ENCODE data around the gene CD300A. TPM values are rescaled to one million over a fixed set of nuclear protein-coding genes. Genes with fewer than 3 reads are reported as not detected.

CD300A gene
- total and polyA plus RNA-seq, 2 of the 4 experiments (the other 2 are of a cell fraction): not detected

DNA sequence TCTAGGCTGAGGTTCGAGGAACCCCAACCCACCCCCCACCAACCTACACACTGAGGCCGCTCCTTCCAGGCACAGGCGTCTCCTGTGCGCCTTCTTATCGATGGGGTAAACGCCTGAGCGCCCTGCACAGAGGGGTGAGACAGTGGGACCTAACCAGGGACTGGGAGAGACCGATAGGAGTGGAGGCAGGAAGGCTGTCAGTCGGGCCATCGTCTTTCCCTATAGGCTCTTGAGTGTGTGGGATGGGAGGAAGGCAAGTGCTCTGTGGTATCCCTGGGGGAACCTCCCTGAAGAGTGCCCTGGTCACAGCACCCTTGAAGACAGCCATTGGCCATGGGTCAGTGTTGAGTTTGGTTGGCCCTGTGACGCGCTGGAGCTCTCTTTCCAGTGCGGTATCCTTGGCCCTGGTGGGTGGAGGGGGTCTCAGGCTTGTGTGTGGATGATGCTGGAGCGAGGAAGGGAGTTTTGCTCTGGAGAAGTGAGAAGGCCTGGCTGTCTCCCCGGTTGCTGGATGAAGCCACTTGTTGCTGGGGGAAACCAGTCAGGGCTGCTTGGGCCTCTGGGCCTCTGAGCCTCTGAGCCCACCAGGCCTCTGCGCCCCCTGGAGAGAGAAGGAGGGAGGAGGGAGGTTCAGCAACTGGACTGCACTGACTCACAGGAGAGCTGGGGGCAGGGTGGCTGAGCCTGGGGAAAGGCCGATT is 32.9 kb upstream of the CD300A start:
- TF ChIP-seq SMC3 (IDR thresholded peaks at IDR 0.05; ENCODE audit: low read depth, low read length) (no peak), RFX5 (IDR thresholded peaks at IDR 0.05; ENCODE audit: low read depth, low read length) (no peak), MAZ (IDR thresholded peaks at IDR 0.05; ENCODE audit: borderline replicate concordance, low read depth, low read length) (no peak), FOS (IDR thresholded peaks at IDR 0.05; ENCODE audit: low read depth, low read length) (no peak), CHD1 (IDR thresholded peaks at IDR 0.05; ENCODE audit: low read depth, low read length) (no peak), RAD21 (IDR thresholded peaks at IDR 0.05; ENCODE audit: low read length) (no peak), MXI1 (IDR thresholded peaks at IDR 0.05; ENCODE audit: borderline replicate concordance, low read depth, low read length) (no peak), BHLHE40 (IDR thresholded peaks at IDR 0.05; ENCODE audit: low read depth, low read length) (no peak), CEBPB (IDR thresholded peaks at IDR 0.05; ENCODE audit: low read depth, low read length) (no peak), MAFK (IDR thresholded peaks at IDR 0.05; ENCODE audit: low read depth, low read length) (no peak), POLR2A (IDR thresholded peaks at IDR 0.05; ENCODE audit: low read depth, low read length) (no peak), NFE2L2 (IDR thresholded peaks at IDR 0.05; ENCODE audit: low read depth, low read length) (no peak), RCOR1 (IDR thresholded peaks at IDR 0.05; ENCODE audit: insufficient replicate concordance, low read length) (no peak)
- TF ChIP-seq, protein P1, sequence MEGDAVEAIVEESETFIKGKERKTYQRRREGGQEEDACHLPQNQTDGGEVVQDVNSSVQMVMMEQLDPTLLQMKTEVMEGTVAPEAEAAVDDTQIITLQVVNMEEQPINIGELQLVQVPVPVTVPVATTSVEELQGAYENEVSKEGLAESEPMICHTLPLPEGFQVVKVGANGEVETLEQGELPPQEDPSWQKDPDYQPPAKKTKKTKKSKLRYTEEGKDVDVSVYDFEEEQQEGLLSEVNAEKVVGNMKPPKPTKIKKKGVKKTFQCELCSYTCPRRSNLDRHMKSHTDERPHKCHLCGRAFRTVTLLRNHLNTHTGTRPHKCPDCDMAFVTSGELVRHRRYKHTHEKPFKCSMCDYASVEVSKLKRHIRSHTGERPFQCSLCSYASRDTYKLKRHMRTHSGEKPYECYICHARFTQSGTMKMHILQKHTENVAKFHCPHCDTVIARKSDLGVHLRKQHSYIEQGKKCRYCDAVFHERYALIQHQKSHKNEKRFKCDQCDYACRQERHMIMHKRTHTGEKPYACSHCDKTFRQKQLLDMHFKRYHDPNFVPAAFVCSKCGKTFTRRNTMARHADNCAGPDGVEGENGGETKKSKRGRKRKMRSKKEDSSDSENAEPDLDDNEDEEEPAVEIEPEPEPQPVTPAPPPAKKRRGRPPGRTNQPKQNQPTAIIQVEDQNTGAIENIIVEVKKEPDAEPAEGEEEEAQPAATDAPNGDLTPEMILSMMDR (conservative IDR thresholded peaks at IDR 0.05; ENCODE audit: low read depth, low read length): no peak
- TF ChIP-seq, protein P2, sequence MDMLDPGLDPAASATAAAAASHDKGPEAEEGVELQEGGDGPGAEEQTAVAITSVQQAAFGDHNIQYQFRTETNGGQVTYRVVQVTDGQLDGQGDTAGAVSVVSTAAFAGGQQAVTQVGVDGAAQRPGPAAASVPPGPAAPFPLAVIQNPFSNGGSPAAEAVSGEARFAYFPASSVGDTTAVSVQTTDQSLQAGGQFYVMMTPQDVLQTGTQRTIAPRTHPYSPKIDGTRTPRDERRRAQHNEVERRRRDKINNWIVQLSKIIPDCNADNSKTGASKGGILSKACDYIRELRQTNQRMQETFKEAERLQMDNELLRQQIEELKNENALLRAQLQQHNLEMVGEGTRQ (IDR thresholded peaks at IDR 0.05; ENCODE audit: low read depth, low read length): no peak
- TF ChIP-seq, protein P3, sequence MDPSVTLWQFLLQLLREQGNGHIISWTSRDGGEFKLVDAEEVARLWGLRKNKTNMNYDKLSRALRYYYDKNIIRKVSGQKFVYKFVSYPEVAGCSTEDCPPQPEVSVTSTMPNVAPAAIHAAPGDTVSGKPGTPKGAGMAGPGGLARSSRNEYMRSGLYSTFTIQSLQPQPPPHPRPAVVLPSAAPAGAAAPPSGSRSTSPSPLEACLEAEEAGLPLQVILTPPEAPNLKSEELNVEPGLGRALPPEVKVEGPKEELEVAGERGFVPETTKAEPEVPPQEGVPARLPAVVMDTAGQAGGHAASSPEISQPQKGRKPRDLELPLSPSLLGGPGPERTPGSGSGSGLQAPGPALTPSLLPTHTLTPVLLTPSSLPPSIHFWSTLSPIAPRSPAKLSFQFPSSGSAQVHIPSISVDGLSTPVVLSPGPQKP (IDR thresholded peaks at IDR 0.05; ENCODE audit: borderline replicate concordance, low read depth, low read length): no peak
- H3K4me1 ChIP-seq (ENCODE audit: control insufficient read depth, insufficient read depth, low read length): no peaks in the 10 kb centered on the region
- no peak overlapping the region for H3K23ac ChIP-seq (ENCODE audit: low read depth, low read length)
- no peak overlapping the region for H3K18ac ChIP-seq (ENCODE audit: low read depth, low read length)
- intact Hi-C loops (cut with micrococcal nuclease) (no loop called here), dilution Hi-C loops (cut with HindIII; ENCODE audit: low sequenced_read_pairs, unreplicated experiment) (no loop called here), in situ Hi-C loops (cut with MboI; ENCODE audit: low sequenced_read_pairs) (no loop called here)
- H3K36me3 ChIP-seq (ENCODE audit: control insufficient read depth, insufficient read depth, low read length): no peaks in the 10 kb centered on the region
- DNase-seq: no peak
- no peaks in the 10 kb centered on the region for H4K20me1 ChIP-seq (ENCODE audit: insufficient read depth, low read length)
- BruUV-seq (replicated peaks): no TSS peak
- no peak overlapping the region for H3K27ac ChIP-seq (ENCODE audit: insufficient read depth, low read length)
- peaks cover 9% of the 10 kb centered on the region; the same call in 1 of the 2 replicates for H3K27me3 ChIP-seq (ENCODE audit: control insufficient read depth, insufficient read depth, low read length)
- H3K14ac ChIP-seq (replicated peaks; ENCODE audit: low read depth, low read length): no peak overlapping the region
- H2BK5ac ChIP-seq (ENCODE audit: low read depth, low read length, poor library complexity, severe bottlenecking): no peak overlapping the region
- H3K9ac ChIP-seq (ENCODE audit: low read depth, low read length): no peak overlapping the region
- no peak overlapping the region for H2AFZ ChIP-seq (replicated peaks; ENCODE audit: low read length, poor library complexity)
- no peak overlapping the region for H2BK120ac ChIP-seq (ENCODE audit: low read depth, low read length)
- H3K4me3 ChIP-seq (ENCODE audit: insufficient read depth, low read depth, low read length): no peak overlapping the region
- no peaks in the 10 kb centered on the region for H3K79me1 ChIP-seq (ENCODE audit: low read depth in 1 of 2, low read length in 2 of 2)
- H4K91ac ChIP-seq (ENCODE audit: insufficient read depth, low read depth, low read length): no peak overlapping the region
- H2BK20ac ChIP-seq (ENCODE audit: low read depth, low read length): no peak overlapping the region
- no peak overlapping the region for H4K8ac ChIP-seq (ENCODE audit: low read depth in 2 of 2, low read length in 2 of 2)
- no peak overlapping the region for H4K5ac ChIP-seq (ENCODE audit: low read depth, low read length)
- H2BK15ac ChIP-seq (ENCODE audit: low read depth, low read length): no peak overlapping the region
- no peak overlapping the region for H3K4ac ChIP-seq (ENCODE audit: low read depth, low read length)
- ATAC-seq (ENCODE audit: low read depth): no peak
- no peak overlapping the region for H3K4me2 ChIP-seq (ENCODE audit: low read depth, low read length)
- no peaks in the 10 kb centered on the region for H3K9me1 ChIP-seq (ENCODE audit: insufficient read depth, low read length)
- peaks cover 8% of the 10 kb centered on the region for H3K9me3 ChIP-seq (ENCODE audit: control insufficient read depth, insufficient read depth, low read length)
- POLR2A ChIA-PET (ENCODE audit: unreplicated experiment): no interaction called here
- WGBS, 2 experiments (ENCODE audit: extremely low coverage in 2 of 2, insufficient read length in 1 of 2): no CpG with 5 or more reads among the region's 17 CpGs
- H3K56ac ChIP-seq (ENCODE audit: extremely low read depth, insufficient read depth, low read length): no peak overlapping the region
- CTCF ChIA-PET: no interaction called here
- H2AK5ac ChIP-seq (ENCODE audit: low read depth, low read length): no peak overlapping the region
- no peak overlapping the region for H2AK9ac ChIP-seq (replicated peaks; ENCODE audit: low read depth, low read length, poor library complexity)

Measured in IMR-90 (cell line).